GM12878 (cell line): Measurements from ENCODE around the gene SP8. TPM values are rescaled to one million over a fixed set of nuclear protein-coding genes. Genes with fewer than 3 reads are reported as not detected.

ENCODE experiments used
- ATF7 ChIP-seq: fragments of 450-650 bp; IDR thresholded peaks from 2 replicates; pipeline ENCODE4 v1.6.1; 2016; ENCODE audit warnings: low read depth, mild to moderate bottlenecking
- HCFC1 ChIP-seq: fragments of 150-350 bp; IDR thresholded peaks from 2 replicates; pipeline ENCODE4 v1.6.1; 2014; ENCODE audit warnings: low read length
- MYC ChIP-seq: IDR thresholded peaks from 2 replicates; pipeline ENCODE4 v1.6.1; 2011; ENCODE audit warnings: mild to moderate bottlenecking, low read length, moderate library complexity, inconsistent platforms; ENCODE audit not compliant: insufficient read depth, insufficient replicate concordance, insufficient read length, severe bottlenecking
- NFIC ChIP-seq: IDR thresholded peaks from 2 replicates; pipeline ENCODE4 v1.6.1; 2012; ENCODE audit warnings: low read depth, mild to moderate bottlenecking, inconsistent platforms, low read length, moderate library complexity
- RBBP5 ChIP-seq: fragments of 200-600 bp; sonication (generic); conservative IDR thresholded peaks from 2 replicates; pipeline ENCODE4 v1.6.1; 2016
- RUNX3 ChIP-seq: IDR thresholded peaks from 2 replicates; pipeline ENCODE4 v1.6.1; 2012; ENCODE audit warnings: low read length, inconsistent platforms
- TBL1XR1 ChIP-seq: IDR thresholded peaks from 2 replicates; pipeline ENCODE4 v1.6.1; 2012; ENCODE audit warnings: low read depth, low read length, improper control_type of control experiment
- ZZZ3 ChIP-seq: IDR thresholded peaks from 2 replicates; pipeline ENCODE4 v1.6.1; 2011; ENCODE audit warnings: low read depth; ENCODE audit not compliant: control insufficient read depth, insufficient read length
- polyA plus RNA-seq, 11 experiments: library from polyadenylated mRNA; depleted of rRNA in 4 of 11; unstranded in 6 of 11; stranded (reverse) in 5 of 11; fragments of >200 nt; fragmentation: Nextera tagmentation in 4 of 11; fragmentation: Illumina TruSeq in 1 of 11; extraction: Ambion mirVana in 4 of 11; extraction: Trizol in 1 of 11; gene quantifications; 1 replicate in 1 of 11; 2 replicates in 10 of 11; pipeline versions ENCODE4 v1.2.1 to v1.2.3, GENCODE V29; 2011 to 2016; ENCODE audit warnings: inconsistent platforms in 2 of 11, missing spikeins in 2 of 11, low read depth in 1 of 11
- total RNA-seq, 4 experiments: library from RNA; depleted of rRNA in 3 of 4; stranded (reverse); fragments of >200 nt in 3 of 4; fragmentation: Illumina TruSeq in 1 of 4; extraction: Trizol in 1 of 4; gene quantifications; 2 replicates each; pipeline versions ENCODE4 v1.2.1 to v1.2.3, GENCODE V29; 2013 to 2021
- TF ChIP-seq, protein P1 (sequence below): fragments of 450-650 bp; IDR thresholded peaks from 2 replicates; pipeline ENCODE4 v1.6.1; 2018; ENCODE audit warnings: borderline replicate concordance, mild to moderate bottlenecking; ENCODE audit not compliant: partially characterized antibody
- TF ChIP-seq, protein P2 (sequence below): IDR thresholded peaks from 2 replicates; pipeline ENCODE4 v1.6.1; 2012; ENCODE audit warnings: low read depth, low read length, improper control_type of control experiment
- TF ChIP-seq, protein P3 (sequence below): fragments of 450-650 bp; IDR thresholded peaks from 2 replicates; pipeline ENCODE4 v1.6.1; 2017; ENCODE audit warnings: low read depth, mild to moderate bottlenecking, moderate library complexity
- TF ChIP-seq, protein P4 (sequence below): IDR thresholded peaks from 2 replicates; pipeline ENCODE4 v1.6.1; 2012; ENCODE audit warnings: mild to moderate bottlenecking, low read depth, low read length

SP8 gene
- total and polyA plus RNA-seq, 10 of the 15 experiments (the other 5 are each of a cell fraction or from before 2014, with no cell fraction given): not detected

DNA sequence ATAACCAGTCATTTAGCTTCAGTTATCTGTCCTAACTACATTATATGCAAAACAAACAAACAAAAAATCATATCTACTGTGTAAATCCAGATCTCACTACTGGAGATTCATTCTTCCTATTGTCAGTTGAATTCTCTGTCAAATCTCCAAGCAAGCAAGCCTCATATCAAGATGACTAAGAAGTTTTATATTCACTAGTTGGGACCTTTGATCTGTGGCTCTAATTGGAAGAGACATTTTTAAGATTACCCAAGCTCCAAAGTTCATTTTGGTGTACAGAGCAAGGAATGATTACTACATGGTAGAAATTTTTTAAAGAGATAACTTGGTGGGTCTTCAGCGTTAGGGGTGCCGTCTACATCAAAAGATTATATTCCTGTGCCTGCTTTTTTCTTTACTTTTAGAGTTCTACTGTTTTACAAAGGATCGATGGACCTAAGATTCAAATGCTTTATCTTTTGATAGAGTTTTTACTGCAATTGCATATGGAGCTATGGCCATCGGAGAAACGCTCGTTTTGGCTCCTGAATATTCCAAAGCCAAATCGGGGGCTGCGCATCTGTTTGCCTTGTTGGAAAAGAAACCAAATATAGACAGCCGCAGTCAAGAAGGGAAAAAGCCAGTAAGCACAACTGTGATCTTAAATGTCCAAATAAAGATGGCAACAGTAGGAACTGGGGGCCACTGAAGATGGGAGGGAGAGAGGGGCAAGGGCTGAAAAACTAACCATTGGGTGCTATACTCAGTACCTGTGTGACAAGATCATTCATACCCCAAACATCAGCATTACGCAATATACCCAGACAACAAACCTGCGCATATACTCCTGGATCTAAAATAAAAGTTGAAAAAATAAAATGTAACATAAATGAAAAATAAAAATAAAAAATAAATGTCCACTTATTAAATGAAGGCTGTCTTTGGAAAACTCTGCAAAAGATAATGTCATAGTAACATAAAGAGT is 47.9 kb downstream of the SP8 start (continued):
- TF ChIP-seq, protein P1, sequence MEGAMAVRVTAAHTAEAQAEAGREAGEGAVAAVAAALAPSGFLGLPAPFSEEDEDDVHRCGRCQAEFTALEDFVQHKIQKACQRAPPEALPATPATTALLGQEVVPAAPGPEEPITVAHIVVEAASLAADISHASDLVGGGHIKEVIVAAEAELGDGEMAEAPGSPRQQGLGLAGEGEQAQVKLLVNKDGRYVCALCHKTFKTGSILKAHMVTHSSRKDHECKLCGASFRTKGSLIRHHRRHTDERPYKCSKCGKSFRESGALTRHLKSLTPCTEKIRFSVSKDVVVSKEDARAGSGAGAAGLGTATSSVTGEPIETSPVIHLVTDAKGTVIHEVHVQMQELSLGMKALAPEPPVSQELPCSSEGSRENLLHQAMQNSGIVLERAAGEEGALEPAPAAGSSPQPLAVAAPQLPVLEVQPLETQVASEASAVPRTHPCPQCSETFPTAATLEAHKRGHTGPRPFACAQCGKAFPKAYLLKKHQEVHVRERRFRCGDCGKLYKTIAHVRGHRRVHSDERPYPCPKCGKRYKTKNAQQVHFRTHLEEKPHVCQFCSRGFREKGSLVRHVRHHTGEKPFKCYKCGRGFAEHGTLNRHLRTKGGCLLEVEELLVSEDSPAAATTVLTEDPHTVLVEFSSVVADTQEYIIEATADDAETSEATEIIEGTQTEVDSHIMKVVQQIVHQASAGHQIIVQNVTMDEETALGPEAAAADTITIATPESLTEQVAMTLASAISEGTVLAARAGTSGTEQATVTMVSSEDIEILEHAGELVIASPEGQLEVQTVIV: no peak
- TF ChIP-seq, protein P2, sequence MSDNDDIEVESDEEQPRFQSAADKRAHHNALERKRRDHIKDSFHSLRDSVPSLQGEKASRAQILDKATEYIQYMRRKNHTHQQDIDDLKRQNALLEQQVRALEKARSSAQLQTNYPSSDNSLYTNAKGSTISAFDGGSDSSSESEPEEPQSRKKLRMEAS: no peak
- TF ChIP-seq, protein P3, sequence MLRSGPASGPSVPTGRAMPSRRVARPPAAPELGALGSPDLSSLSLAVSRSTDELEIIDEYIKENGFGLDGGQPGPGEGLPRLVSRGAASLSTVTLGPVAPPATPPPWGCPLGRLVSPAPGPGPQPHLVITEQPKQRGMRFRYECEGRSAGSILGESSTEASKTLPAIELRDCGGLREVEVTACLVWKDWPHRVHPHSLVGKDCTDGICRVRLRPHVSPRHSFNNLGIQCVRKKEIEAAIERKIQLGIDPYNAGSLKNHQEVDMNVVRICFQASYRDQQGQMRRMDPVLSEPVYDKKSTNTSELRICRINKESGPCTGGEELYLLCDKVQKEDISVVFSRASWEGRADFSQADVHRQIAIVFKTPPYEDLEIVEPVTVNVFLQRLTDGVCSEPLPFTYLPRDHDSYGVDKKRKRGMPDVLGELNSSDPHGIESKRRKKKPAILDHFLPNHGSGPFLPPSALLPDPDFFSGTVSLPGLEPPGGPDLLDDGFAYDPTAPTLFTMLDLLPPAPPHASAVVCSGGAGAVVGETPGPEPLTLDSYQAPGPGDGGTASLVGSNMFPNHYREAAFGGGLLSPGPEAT: no peak
- TF ChIP-seq, protein P4, sequence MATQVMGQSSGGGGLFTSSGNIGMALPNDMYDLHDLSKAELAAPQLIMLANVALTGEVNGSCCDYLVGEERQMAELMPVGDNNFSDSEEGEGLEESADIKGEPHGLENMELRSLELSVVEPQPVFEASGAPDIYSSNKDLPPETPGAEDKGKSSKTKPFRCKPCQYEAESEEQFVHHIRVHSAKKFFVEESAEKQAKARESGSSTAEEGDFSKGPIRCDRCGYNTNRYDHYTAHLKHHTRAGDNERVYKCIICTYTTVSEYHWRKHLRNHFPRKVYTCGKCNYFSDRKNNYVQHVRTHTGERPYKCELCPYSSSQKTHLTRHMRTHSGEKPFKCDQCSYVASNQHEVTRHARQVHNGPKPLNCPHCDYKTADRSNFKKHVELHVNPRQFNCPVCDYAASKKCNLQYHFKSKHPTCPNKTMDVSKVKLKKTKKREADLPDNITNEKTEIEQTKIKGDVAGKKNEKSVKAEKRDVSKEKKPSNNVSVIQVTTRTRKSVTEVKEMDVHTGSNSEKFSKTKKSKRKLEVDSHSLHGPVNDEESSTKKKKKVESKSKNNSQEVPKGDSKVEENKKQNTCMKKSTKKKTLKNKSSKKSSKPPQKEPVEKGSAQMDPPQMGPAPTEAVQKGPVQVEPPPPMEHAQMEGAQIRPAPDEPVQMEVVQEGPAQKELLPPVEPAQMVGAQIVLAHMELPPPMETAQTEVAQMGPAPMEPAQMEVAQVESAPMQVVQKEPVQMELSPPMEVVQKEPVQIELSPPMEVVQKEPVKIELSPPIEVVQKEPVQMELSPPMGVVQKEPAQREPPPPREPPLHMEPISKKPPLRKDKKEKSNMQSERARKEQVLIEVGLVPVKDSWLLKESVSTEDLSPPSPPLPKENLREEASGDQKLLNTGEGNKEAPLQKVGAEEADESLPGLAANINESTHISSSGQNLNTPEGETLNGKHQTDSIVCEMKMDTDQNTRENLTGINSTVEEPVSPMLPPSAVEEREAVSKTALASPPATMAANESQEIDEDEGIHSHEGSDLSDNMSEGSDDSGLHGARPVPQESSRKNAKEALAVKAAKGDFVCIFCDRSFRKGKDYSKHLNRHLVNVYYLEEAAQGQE: no peak
- TF ChIP-seq TBL1XR1 (no peak), ATF7 (no peak), ZZZ3 (no peak), MYC (no peak), HCFC1 (no peak), NFIC (no peak), RUNX3 (no peak), RBBP5 (no peak)
- TF ChIP-seq, all 136 proteins: peak for 0
